Mucosa of descending colon (tissue), 3 donors: ENCODE results near the gene SPEG. TPM values are rescaled to one million over a fixed set of nuclear protein-coding genes. Genes with fewer than 3 reads are reported as not detected.
A peak's percentile ranks its signal among the peaks of the same experiment; 100 is the strongest.

Source experiments
- ATAC-seq: fragments of 200-7000 bp; cut with Tn5 transposase; one replicate; pipeline ENCODE4 v1.9.1; 2020; ENCODE audit warnings: mild to moderate bottlenecking, moderate library complexity
- DNase-seq, 3 donors: peaks; one replicate each; pipeline ENCODE4 v3.0.0-alpha.2; 2020
- H3K36me3 ChIP-seq: fragments of 200-600 bp; one replicate; pipeline ENCODE4 v1.8.0; 2021; ENCODE audit warnings: low read depth, mild to moderate bottlenecking
- H3K4me1 ChIP-seq: fragments of 200-600 bp; one replicate; pipeline ENCODE4 v1.8.0; 2021; ENCODE audit warnings: low read depth, mild to moderate bottlenecking
- H3K4me3 ChIP-seq: fragments of 200-600 bp; one replicate; pipeline ENCODE4 v1.8.0; 2021; ENCODE audit warnings: mild to moderate bottlenecking
- H3K9me3 ChIP-seq: fragments of 200-600 bp; one replicate; pipeline ENCODE4 v1.8.0; 2021; ENCODE audit warnings: mild to moderate bottlenecking
- CTCF ChIP-seq: fragments of 200-600 bp; IDR thresholded peaks from one replicate; pipeline ENCODE4 v1.8.0; 2022; ENCODE audit warnings: antibody characterized with exemption, mild to moderate bottlenecking
- intact Hi-C, 2 donors: fragments of 100-400 bp; cut with DNase I in 1 of 2; cut with micrococcal nuclease in 1 of 2; formaldehyde crosslinking; loops; one replicate each; pipeline versions ENCODE4 v1.11.0 to v1.11.1; 2022; cut with DNase I, micrococcal nuclease
- total RNA-seq, 3 donors: library from RNA; stranded (reverse); fragmentation: NEBNext Ultra II Directional in 2 of 3; extraction: Animal tissue kit (Norgen Biotek cat#: 25700) in 2 of 3; gene quantifications; one replicate each; pipeline versions ENCODE4 v1.2.1 to v1.2.4, GENCODE V29; 2021 to 2023
- donor health status: DM: no; HTN: no; CAD: no; lungs with moderate emphysema.
- donor health status: DM: no; HTN: no; CAD: no.
- donor health status: DM: no; HTN: yes; CAD: no.

The SPEG gene
- total RNA-seq, 3 donors from 2014 or later, result 7.9 to 242 (median 22.2) TPM

DNA sequence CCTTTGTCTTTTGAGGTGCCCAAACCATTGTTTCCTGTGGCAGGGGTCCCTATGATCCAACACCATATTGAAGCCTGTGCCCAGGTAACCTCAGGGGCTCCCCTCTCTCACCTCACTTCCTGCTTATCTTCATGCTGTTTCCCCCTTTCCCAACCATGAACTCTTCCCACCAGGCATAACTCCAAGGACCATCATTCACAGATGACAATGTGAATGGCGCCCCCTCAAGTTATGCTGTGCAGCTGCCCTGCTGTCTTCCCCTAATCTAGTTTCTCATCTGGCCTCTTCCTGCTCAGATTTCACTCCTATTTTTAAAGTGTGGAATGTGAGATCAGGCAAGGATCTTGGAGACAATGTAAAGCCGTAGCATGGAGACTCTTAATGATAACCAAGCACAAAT, 65.5 kb downstream of the SPEG start:
- intact Hi-C loops, result no loop called here
- no peak for TF ChIP-seq CTCF
- ATAC-seq (no peak), DNase-seq (no peak)
- Histone ChIP-seq H3K4me3 (no peak overlapping the region), H3K36me3 (no peaks in the 10 kb centered on the region), H3K4me1 (peaks cover 25% of the 10 kb centered on the region), H3K9me3 (no peaks in the 10 kb centered on the region)

DNA sequence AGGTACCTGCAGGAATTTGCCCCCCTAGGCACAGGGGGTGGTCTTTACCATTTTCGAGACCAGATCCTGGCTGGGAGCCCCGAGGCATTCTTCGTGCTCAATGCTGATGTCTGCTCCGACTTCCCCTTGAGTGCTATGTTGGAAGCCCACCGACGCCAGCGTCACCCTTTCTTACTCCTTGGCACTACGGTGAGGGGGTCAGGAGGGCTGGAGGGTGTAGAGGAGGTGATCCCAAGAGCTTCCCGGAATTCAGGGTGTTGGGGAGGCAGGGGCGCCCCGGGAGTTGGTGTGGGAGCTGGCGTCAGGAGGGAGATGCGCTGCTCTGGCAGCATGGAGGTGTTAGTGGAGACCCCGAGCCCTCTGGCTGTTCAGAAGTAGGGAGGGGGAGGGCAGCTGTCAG, 67.2 kb downstream of the SPEG start:
- ATAC-seq (no peak), DNase-seq (no peak)
- intact Hi-C loops, result no loop called here
- Histone ChIP-seq H3K36me3 (no peaks in the 10 kb centered on the region), H3K4me3 (no peak overlapping the region), H3K4me1 (peaks cover 20% of the 10 kb centered on the region), H3K9me3 (no peaks in the 10 kb centered on the region)
- no peak for TF ChIP-seq CTCF

DNA sequence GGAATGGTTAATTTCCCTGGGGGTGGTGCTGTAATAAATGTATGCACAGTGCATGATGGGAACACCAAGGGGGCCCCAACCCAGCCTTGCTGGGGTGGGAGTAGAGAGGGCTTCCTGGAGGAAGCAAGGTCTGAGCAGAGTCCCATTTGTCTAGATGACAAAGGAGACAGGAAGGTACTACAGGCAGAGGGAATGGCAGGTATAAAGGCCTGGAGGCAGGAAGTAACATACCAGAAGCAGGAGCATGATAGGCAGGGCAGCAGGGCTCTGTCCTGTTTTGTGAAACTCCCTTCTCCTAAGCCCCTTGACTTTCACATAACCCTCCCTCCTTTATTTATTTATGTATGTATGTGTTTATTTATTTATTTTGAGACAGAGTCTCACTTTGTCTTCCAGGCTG, 68.0 kb downstream of the SPEG start:
- Histone ChIP-seq H3K36me3 (no peaks in the 10 kb centered on the region), H3K9me3 (no peaks in the 10 kb centered on the region), H3K4me3 (no peak overlapping the region), H3K4me1 (peaks cover 13% of the 10 kb centered on the region)
- ATAC-seq, result no peak
- intact Hi-C loops, result no loop called here
- no peak for TF ChIP-seq CTCF
- no peak for DNase-seq

DNA sequence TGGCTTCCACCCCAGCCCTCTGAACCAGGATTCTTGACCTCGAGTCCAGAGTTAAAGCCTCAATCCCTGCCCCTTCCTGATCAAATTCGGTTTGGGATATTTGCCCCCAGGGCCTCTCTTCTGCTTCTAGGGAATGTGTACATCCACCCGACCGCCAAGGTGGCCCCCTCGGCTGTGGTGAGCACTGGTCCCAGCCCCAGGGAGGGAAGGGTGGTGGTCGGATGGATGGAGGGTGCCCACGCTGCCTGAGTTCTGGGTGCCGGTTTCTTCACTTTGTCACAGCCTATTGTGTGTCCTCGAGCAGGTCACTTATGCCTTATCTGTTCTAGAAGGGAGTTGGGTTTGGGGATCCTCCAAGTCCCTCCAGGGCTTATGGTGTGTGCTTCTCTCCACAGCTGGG, 70.9 kb downstream of the SPEG start:
- no peak for DNase-seq
- Histone ChIP-seq H3K9me3 (no peaks in the 10 kb centered on the region), H3K4me3 (no peak overlapping the region), H3K36me3 (no peaks in the 10 kb centered on the region), H3K4me1 (peaks cover 12% of the 10 kb centered on the region)
- ATAC-seq, result no peak
- TF ChIP-seq CTCF, result no peak
- intact Hi-C loops, result no loop called here

GRCh38 chr2:219506153-219506801, 71.6 kb downstream of the SPEG start:
- intact Hi-C loops, result no loop called here

More at GRCh38 chr2:219506153-219506801, 71.6 kb downstream of the SPEG start:
- Histone ChIP-seq H3K36me3 (no peaks in the 10 kb centered on the region), H3K4me3 (no peak overlapping the region), H3K4me1 (peaks cover 12% of the 10 kb centered on the region), H3K9me3 (no peaks in the 10 kb centered on the region)
- no peak for ATAC-seq
- DNase-seq, result peak in 1 of 3 donors; percentile 31
- no peak for TF ChIP-seq CTCF
